ENCODE measurements around the gene TMEM179B. TPM values are rescaled to one million over a fixed set of nuclear protein-coding genes. Genes with fewer than 3 reads are reported as not detected.

TMEM179B gene
- total and polyA plus RNA-seq, 2 donors (not counting 1 experiment from before 2014, with no cell fraction given): 41.9 to 69.5 TPM

GRCh38 chr11:62794201-62794775, 7.1 kb downstream of the TMEM179B start:
- Histone ChIP-seq H3K9ac (ENCODE audit: insufficient read depth, low read length) (no peak overlapping the region), H3K27me3 (ENCODE audit: control insufficient read depth, insufficient read depth, low read length) (no peaks in the 10 kb centered on the region), H2AFZ (ENCODE audit: low read length) (no peak overlapping the region), H3K27ac (ENCODE audit: insufficient read depth, low read length) (no peak overlapping the region), H3K9me3 (ENCODE audit: control insufficient read depth, insufficient read depth, low read depth, low read length) (no peaks in the 10 kb centered on the region), H3K4me2 (ENCODE audit: extremely low read depth, insufficient read depth, low read length) (no peak overlapping the region), H3K79me2 (ENCODE audit: control insufficient read depth, insufficient read depth, low read length) (peaks cover 24% of the 10 kb centered on the region), H3K4me1 (ENCODE audit: control insufficient read depth, extremely low read depth, insufficient read depth, low read length) (peaks cover 12% of the 10 kb centered on the region), H4K20me1 (ENCODE audit: control insufficient read depth, extremely low read depth, insufficient read depth, low read length) (no peaks in the 10 kb centered on the region), H3K36me3 (ENCODE audit: control insufficient read depth, insufficient read depth, low read length) (peaks cover 25% of the 10 kb centered on the region), H3K4me3 (replicated peaks in 1 of 4; ENCODE audit: control extremely low read depth in 1 of 4, insufficient read depth in 1 of 4, low read depth in 3 of 4, low read length in 4 of 4) (no peak overlapping the region)
- peak in 1 of 2 donors; percentile 17 for DNase-seq (ENCODE audit: low read depth in 2 of 2)
- no peak for TF ChIP-seq EZH2 (IDR thresholded peaks at IDR 0.05; ENCODE audit: low read length, missing control alignments)
- no peak for TF ChIP-seq CTCF (conservative IDR thresholded peaks at IDR 0.05 in 1 of 2, IDR thresholded peaks at IDR 0.05 in 1 of 2; ENCODE audit: low read depth in 1 of 2, low read length in 2 of 2)

- Histone ChIP-seq H3K9me3 (ENCODE audit: control insufficient read depth, insufficient read depth, low read depth, low read length) (no peaks in the 10 kb centered on the region), H3K4me1 (ENCODE audit: control insufficient read depth, extremely low read depth, insufficient read depth, low read length) (peaks cover 5% of the 10 kb centered on the region), H3K27ac (ENCODE audit: insufficient read depth, low read length) (no peak overlapping the region)
Observed at GRCh38 chr11:62796281-62796680, 9.1 kb downstream of the TMEM179B start.

GRCh38 chr11:62799486-62799885, 12.3 kb downstream of the TMEM179B start:
- no peak overlapping the region for H3K9ac ChIP-seq (ENCODE audit: insufficient read depth, low read length)

More at GRCh38 chr11:62796281-62796680, 9.1 kb downstream of the TMEM179B start:
- DNase-seq (ENCODE audit: low read depth in 2 of 2): no peak
- no peak for TF ChIP-seq CTCF (conservative IDR thresholded peaks at IDR 0.05 in 1 of 2, IDR thresholded peaks at IDR 0.05 in 1 of 2; ENCODE audit: low read depth in 1 of 2, low read length in 2 of 2)
- Histone ChIP-seq H3K36me3 (ENCODE audit: control insufficient read depth, insufficient read depth, low read length) (peaks cover 35% of the 10 kb centered on the region), H3K4me3 (replicated peaks in 1 of 4; ENCODE audit: control extremely low read depth in 1 of 4, insufficient read depth in 1 of 4, low read depth in 3 of 4, low read length in 4 of 4) (no peak overlapping the region), H3K9ac (ENCODE audit: insufficient read depth, low read length) (no peak overlapping the region), H2AFZ (ENCODE audit: low read length) (no peak overlapping the region), H3K4me2 (ENCODE audit: extremely low read depth, insufficient read depth, low read length) (no peak overlapping the region), H4K20me1 (ENCODE audit: control insufficient read depth, extremely low read depth, insufficient read depth, low read length) (no peaks in the 10 kb centered on the region), H3K79me2 (ENCODE audit: control insufficient read depth, insufficient read depth, low read length) (peaks cover 5% of the 10 kb centered on the region), H3K27me3 (ENCODE audit: control insufficient read depth, insufficient read depth, low read length) (no peaks in the 10 kb centered on the region)

More at GRCh38 chr11:62799486-62799885, 12.3 kb downstream of the TMEM179B start:
- no peak overlapping the region for H2AFZ ChIP-seq (ENCODE audit: low read length)
- no peak overlapping the region for H3K4me2 ChIP-seq (ENCODE audit: extremely low read depth, insufficient read depth, low read length)
- peaks cover 16% of the 10 kb centered on the region for H3K79me2 ChIP-seq (ENCODE audit: control insufficient read depth, insufficient read depth, low read length)
- no peaks in the 10 kb centered on the region for H4K20me1 ChIP-seq (ENCODE audit: control insufficient read depth, extremely low read depth, insufficient read depth, low read length)
- no peaks in the 10 kb centered on the region for H3K27me3 ChIP-seq (ENCODE audit: control insufficient read depth, insufficient read depth, low read length)
- DNase-seq (ENCODE audit: low read depth in 2 of 2): no peak
- H3K4me1 ChIP-seq (ENCODE audit: control insufficient read depth, extremely low read depth, insufficient read depth, low read length): no peaks in the 10 kb centered on the region
- H3K9me3 ChIP-seq (ENCODE audit: control insufficient read depth, insufficient read depth, low read depth, low read length): no peaks in the 10 kb centered on the region
- H3K4me3 ChIP-seq (replicated peaks in 1 of 4; ENCODE audit: control extremely low read depth in 1 of 4, insufficient read depth in 1 of 4, low read depth in 3 of 4, low read length in 4 of 4): no peak overlapping the region
- no peak overlapping the region for H3K27ac ChIP-seq (ENCODE audit: insufficient read depth, low read length)
- TF ChIP-seq CTCF (conservative IDR thresholded peaks at IDR 0.05 in 1 of 2, IDR thresholded peaks at IDR 0.05 in 1 of 2; ENCODE audit: low read depth in 1 of 2, low read length in 2 of 2) (no peak), EZH2 (IDR thresholded peaks at IDR 0.05; ENCODE audit: low read length, missing control alignments) (no peak)
- H3K36me3 ChIP-seq (ENCODE audit: control insufficient read depth, insufficient read depth, low read length): peaks cover 34% of the 10 kb centered on the region

Data from fibroblast of lung (primary cell).